ENCODE results near the gene TTYH1.

TTYH1 gene

GRCh38 chr19:54393381-54393780 is 21.9 kb upstream of the TTYH1 start:
- DNase-seq, result no peak

DNA sequence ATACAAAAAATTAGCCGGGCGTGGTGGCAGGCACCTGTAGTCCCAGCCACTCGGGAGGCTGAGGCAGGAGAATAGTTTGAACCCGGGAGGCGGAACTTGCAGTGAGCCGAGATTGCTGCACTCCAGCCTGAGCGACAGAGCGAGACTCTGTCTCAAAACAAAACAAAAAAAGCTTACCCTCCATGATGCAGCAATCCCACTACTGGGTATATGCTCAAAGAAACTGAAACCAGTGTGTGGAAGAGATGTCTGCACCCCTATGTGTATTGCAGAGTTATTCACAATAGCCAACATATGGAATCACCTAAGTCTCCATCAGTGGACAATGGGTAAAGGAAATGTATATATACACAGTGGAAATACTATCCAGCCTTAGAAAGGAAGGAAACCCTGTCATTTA is 19.6 kb upstream of the TTYH1 start:
- DNase-seq, result no peak

GRCh38 chr19:54399189-54399588 is 16.1 kb upstream of the TTYH1 start:
- no peak for DNase-seq

DNA sequence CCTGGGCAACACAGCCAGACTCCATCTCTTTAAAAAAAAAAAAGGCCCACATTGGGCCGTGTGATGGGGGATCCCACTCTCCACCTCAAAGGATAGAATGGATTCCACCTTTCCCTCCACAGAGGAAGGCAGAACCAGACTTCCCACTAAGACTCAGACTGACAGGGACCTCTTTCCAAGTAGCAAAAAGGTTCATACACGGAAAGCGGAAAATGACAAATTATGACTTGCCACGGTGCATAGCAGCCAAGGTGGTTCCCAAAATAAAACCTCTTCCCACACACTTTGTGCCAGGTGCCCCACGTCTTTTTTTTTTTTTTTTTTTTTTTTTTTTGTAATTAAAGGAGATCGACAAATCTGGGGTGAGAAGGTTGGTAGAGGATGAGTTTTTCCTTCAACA is 14.4 kb upstream of the TTYH1 start:
- no peak for DNase-seq

- DNase-seq, result no peak
These were observed 12.2 kb upstream of the TTYH1 start for GRCh38 chr19:54403054-54403453.

DNA sequence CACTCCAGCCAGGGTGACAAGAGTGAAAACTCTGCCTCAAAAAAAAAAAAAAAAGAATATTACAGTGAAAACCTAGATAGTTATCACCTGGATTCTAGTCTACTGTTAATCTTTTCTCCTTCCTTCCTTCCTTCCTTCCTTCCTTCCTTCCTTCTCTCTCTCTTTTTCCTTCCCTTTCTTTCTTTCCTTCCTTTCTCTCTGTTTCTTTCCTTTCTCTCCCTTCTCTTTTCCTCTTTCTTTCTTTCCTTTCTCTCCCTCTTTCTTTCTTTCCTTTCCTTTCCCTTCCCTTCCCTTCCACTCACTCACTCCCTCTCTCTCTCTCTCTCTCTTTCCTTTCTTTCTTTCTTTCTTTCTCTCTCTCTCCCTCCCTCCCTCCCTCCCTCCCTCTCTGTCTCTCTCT is 9.6 kb upstream of the TTYH1 start:
- DNase-seq, result no peak

GRCh38 chr19:54407780-54408179 is 7.5 kb upstream of the TTYH1 start:
- no peak for DNase-seq

DNA sequence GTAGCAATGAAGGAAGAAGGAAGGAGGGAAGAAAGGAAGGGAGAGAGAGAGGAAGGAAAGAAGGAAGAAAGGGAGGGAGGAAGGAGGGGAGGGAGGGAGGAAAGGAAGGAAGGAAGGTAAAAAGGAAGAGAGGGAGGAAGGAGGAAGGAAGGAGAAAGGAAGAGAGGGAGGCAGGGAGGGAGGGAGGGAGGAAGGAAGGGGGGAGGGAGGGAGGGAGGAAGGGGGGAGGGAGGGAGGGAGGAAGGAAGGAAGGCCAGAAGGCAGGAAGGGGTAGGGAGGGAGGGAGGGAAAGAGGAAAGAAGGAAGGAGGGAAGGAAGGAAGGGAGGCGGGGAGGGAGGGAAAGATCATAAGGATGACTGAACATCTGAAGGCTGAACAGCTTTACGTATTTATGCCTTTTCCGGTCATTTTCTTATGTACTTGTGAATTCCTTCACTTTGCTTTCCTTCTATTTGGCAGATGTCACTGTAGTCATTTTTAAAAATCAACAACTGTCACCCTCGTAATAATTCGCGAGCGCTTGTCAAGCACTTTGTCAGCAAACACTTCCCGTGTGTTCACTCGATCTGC is 6.7 kb upstream of the TTYH1 start:
- no peak for DNase-seq

GRCh38 chr19:54411033-54411432 is 4.2 kb upstream of the TTYH1 start:
- DNase-seq, result no peak

- DNase-seq, result no peak
These were observed 2.4 kb upstream of the TTYH1 start for GRCh38 chr19:54412877-54413276.

GRCh38 chr19:54414156-54414555 is 1.1 kb upstream of the TTYH1 start:
- DNase-seq, result no peak

GRCh38 chr19:54415901-54416673 is 823 bp downstream of the TTYH1 start:
- DNase-seq, result no peak

DNA sequence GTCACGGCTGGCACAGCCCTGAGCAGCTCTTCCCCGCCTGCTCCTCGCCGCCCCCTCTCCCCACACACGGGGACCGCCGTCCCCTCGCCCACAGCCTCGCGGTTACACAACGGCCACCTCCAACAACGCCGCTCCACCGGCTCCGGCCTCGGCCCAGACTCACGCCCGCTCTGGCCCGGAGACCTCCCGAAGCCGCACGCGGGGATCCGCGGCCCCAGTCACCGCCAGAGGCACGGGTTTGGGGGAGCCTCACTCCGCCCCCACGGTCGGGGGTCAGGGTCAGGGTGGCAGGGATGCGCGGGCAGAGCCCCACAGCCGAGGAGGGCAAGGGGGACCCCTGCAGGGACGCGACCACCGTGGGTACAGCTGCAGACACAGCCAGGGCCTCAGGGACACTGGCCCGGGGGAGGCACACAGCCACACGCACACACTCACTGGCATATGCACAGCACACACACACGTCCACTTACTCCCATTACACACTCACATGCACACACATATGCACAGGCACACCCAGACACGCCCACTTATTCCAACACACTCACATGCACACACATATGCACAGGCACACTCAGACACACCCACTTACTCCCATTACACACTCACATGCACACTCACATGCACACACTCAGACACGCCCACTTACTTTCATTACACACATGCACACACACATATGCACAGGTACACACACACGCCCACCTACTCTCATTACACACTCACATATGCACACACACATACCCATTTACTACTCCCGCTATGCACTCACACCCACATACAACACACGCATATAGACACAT is 1.6 kb downstream of the TTYH1 start:
- no peak for DNase-seq

GRCh38 chr19:54418030-54418929 is 3.0 kb downstream of the TTYH1 start:
- DNase-seq, result no peak

- DNase-seq, result no peak
These were observed 3.9 kb downstream of the TTYH1 start for GRCh38 chr19:54418930-54419800.

DNA sequence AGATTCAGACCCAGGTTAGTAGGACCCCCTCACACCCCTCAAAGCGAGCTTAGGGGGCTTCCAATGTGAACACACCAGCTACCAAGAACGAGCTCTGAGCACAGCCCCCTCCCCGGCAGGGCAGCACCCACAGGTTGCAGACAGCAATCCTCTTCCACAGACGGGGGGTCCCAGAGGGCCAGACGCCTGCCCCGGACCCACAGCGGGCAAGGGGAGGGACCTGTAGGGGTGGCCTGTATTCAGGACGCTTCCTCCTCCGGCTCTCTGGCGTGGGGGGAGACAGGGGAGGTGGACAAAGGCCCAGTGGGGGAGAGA is 4.8 kb downstream of the TTYH1 start:
- DNase-seq, result no peak

- no peak for DNase-seq
These were observed 5.3 kb downstream of the TTYH1 start for GRCh38 chr19:54420383-54421168.

- no peak for DNase-seq
These were observed 5.9 kb downstream of the TTYH1 start for GRCh38 chr19:54421169-54421516.

GRCh38 chr19:54421521-54421920 is 6.3 kb downstream of the TTYH1 start:
- no peak for DNase-seq

- no peak for DNase-seq
These were observed 6.9 kb downstream of the TTYH1 start for GRCh38 chr19:54422136-54422535.

- no peak for DNase-seq
These were observed 8.9 kb downstream of the TTYH1 start for GRCh38 chr19:54424201-54424600.
